Measurements from ENCODE around the gene NUDCD3.

The NUDCD3 gene

GRCh38 chr7:44490351-44491200 lies at the start of gene NUDCD3:
TSS of gene NUDCD3 (minus strand) at chr7:44490658. CDS start at chr7:44490600, 58 bp downstream.
- peak within 1 kb of the TSS; percentile 92 for H3K27ac ChIP-seq
- DNase-seq (ENCODE audit: low read depth, low spot score), result peak; percentile 31

- DNase-seq (ENCODE audit: low read depth, low spot score), result no peak
- no peak overlapping the region for H3K27ac ChIP-seq
Measured at GRCh38 chr7:44539669-44540506, 49.4 kb upstream of the NUDCD3 start.

GRCh38 chr7:44538798-44539668 lies 48.6 kb upstream of the NUDCD3 start:
- DNase-seq (ENCODE audit: low read depth, low spot score), result no peak
- H3K27ac ChIP-seq, result no peak overlapping the region

GRCh38 chr7:44538093-44538797 lies 47.8 kb upstream of the NUDCD3 start:
- H3K27ac ChIP-seq, result no peak overlapping the region
- DNase-seq (ENCODE audit: low read depth, low spot score), result no peak

GRCh38 chr7:44537442-44537841 lies 47.0 kb upstream of the NUDCD3 start:
- DNase-seq (ENCODE audit: low read depth, low spot score), result no peak
- H3K27ac ChIP-seq, result no peak overlapping the region

GRCh38 chr7:44536090-44536489 lies 45.6 kb upstream of the NUDCD3 start:
- no peak overlapping the region for H3K27ac ChIP-seq
- DNase-seq (ENCODE audit: low read depth, low spot score), result no peak

- no peak for DNase-seq (ENCODE audit: low read depth, low spot score)
Measured at GRCh38 chr7:44535348-44536064, 45.0 kb upstream of the NUDCD3 start.

GRCh38 chr7:44534501-44534900 lies 44.0 kb upstream of the NUDCD3 start:
- no peak for DNase-seq (ENCODE audit: low read depth, low spot score)
- no peak overlapping the region for H3K27ac ChIP-seq

More at GRCh38 chr7:44535348-44536064, 45.0 kb upstream of the NUDCD3 start:
- no peak overlapping the region for H3K27ac ChIP-seq

- no peak for DNase-seq (ENCODE audit: low read depth, low spot score)
- no peak overlapping the region for H3K27ac ChIP-seq
Measured at GRCh38 chr7:44534087-44534486, 43.6 kb upstream of the NUDCD3 start.

- no peak for DNase-seq (ENCODE audit: low read depth, low spot score)
- H3K27ac ChIP-seq, result no peak overlapping the region
Measured at GRCh38 chr7:44533301-44534055, 43.0 kb upstream of the NUDCD3 start.

- H3K27ac ChIP-seq, result no peak overlapping the region
- DNase-seq (ENCODE audit: low read depth, low spot score), result no peak
Measured at GRCh38 chr7:44531421-44532380, 41.2 kb upstream of the NUDCD3 start.

GRCh38 chr7:44530990-44531389 lies 40.5 kb upstream of the NUDCD3 start:
- DNase-seq (ENCODE audit: low read depth, low spot score), result no peak
- H3K27ac ChIP-seq, result no peak overlapping the region

- H3K27ac ChIP-seq, result no peak overlapping the region
- no peak for DNase-seq (ENCODE audit: low read depth, low spot score)
Measured at GRCh38 chr7:44524811-44525388, 34.4 kb upstream of the NUDCD3 start.

GRCh38 chr7:44522315-44522714 lies 31.9 kb upstream of the NUDCD3 start:
- DNase-seq (ENCODE audit: low read depth, low spot score), result no peak
- no peak overlapping the region for H3K27ac ChIP-seq

GRCh38 chr7:44521347-44522095 lies 31.1 kb upstream of the NUDCD3 start:
- no peak for DNase-seq (ENCODE audit: low read depth, low spot score)
- H3K27ac ChIP-seq, result no peak overlapping the region

- H3K27ac ChIP-seq, result no peak overlapping the region
- no peak for DNase-seq (ENCODE audit: low read depth, low spot score)
Measured at GRCh38 chr7:44520574-44520973, 30.1 kb upstream of the NUDCD3 start.
